Brain microvascular endothelial cell (primary cell): Measurements from ENCODE around the gene SACS.

Source experiments
- DNase-seq: peaks from one replicate; pipeline ENCODE4 v3.0.0-alpha.2; 2020
- H3K27ac ChIP-seq: fragments of 250-450 bp; sonication (Bioruptor Pico); 2 replicates; pipeline ENCODE4 v1.5.1; 2020; ENCODE audit warnings: mild to moderate bottlenecking, moderate library complexity
- H3K27me3 ChIP-seq: fragments of 250-450 bp; sonication (Bioruptor Pico); replicated peaks from 2 replicates; pipeline ENCODE4 v1.5.1; 2020; ENCODE audit warnings: mild to moderate bottlenecking
- H3K36me3 ChIP-seq: fragments of 250-450 bp; sonication (Bioruptor Pico); replicated peaks from 2 replicates; pipeline ENCODE4 v1.5.1; 2020; ENCODE audit warnings: mild to moderate bottlenecking
- H3K4me3 ChIP-seq: 2 replicates; pipeline ENCODE4 v1.5.1; 2011; ENCODE audit warnings: low read depth, mild to moderate bottlenecking, control low read depth, low read length, moderate library complexity
- in situ Hi-C: cut with HindIII; loops from 2 replicates; pipeline ENCODE4 v1.10.0; 2017; ENCODE audit warnings: low sequenced_read_pairs, low pct_ligation_motif_present
- TF ChIP-seq, protein P1 (sequence below): IDR thresholded peaks from 2 replicates; pipeline ENCODE4 v1.5.1; 2011; ENCODE audit warnings: low read depth, mild to moderate bottlenecking, moderate library complexity, low read length, control low read depth, inconsistent platforms; ENCODE audit errors: missing control alignments

Gene SACS

DNA sequence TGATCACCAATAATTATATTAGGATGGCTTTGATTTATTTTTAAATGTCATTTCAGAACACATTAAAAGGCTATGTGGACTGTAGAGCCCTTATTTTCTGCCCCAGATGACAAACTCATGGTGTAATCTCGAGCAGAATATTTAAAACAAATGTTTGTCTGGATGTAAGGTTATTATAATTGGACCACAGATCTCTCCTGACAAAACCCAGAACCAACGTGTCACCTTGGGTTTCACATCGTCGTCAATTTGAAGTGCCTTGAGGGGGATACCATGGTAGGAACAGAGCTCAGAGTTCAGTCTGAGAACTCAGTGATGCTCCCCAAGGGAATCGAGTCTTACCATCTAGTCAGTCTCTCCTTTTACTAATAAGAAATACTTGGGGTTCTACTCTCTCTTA lies 2.8 kb downstream of the SACS start:
- DNase-seq = no peak
- Histone ChIP-seq H3K4me3 (no peak overlapping the region), H3K27me3 (no peaks in the 10 kb centered on the region), H3K36me3 (no peaks in the 10 kb centered on the region), H3K27ac (no peak overlapping the region)
- in situ Hi-C loops = no loop called here
- TF ChIP-seq, protein P1, sequence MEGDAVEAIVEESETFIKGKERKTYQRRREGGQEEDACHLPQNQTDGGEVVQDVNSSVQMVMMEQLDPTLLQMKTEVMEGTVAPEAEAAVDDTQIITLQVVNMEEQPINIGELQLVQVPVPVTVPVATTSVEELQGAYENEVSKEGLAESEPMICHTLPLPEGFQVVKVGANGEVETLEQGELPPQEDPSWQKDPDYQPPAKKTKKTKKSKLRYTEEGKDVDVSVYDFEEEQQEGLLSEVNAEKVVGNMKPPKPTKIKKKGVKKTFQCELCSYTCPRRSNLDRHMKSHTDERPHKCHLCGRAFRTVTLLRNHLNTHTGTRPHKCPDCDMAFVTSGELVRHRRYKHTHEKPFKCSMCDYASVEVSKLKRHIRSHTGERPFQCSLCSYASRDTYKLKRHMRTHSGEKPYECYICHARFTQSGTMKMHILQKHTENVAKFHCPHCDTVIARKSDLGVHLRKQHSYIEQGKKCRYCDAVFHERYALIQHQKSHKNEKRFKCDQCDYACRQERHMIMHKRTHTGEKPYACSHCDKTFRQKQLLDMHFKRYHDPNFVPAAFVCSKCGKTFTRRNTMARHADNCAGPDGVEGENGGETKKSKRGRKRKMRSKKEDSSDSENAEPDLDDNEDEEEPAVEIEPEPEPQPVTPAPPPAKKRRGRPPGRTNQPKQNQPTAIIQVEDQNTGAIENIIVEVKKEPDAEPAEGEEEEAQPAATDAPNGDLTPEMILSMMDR = no peak

DNA sequence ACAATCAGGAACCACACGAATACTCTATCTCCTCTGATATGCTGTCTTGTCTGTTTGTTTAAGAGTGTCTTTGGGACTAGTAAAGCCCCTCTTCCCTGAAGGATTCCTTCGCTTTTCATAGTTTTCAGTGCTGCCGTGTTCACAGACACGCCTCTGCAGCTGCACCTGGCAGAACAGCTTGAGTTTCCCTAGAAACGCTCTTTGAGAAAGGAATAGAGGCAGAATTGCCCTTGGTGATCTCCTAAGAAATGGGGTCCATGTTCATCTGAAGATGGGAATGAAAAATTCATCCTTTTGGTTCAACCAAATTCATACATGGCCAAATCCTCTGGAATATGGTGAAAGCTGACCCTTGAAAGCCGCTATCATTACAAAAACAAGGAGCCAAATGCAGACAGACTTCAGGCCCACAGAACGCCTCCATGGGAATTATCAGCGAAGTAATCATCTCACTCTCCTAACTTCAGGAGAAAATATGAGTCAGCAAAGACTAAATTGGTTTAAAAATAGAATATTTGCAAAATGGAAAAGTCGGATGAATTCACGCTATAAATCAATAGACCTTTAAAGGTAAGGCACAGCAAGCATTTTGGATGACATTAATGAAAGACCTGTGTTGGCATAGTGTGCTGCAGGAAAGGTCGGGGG lies 5.5 kb downstream of the SACS start:
- peak; percentile 76 for DNase-seq
- H3K36me3 ChIP-seq = no peaks in the 10 kb centered on the region
- in situ Hi-C loops = no loop called here
- TF ChIP-seq, protein P1 = no peak
- no peak overlapping the region for H3K4me3 ChIP-seq
- no peaks in the 10 kb centered on the region for H3K27me3 ChIP-seq
- peak overlapping the region; percentile 80 for H3K27ac ChIP-seq

DNA sequence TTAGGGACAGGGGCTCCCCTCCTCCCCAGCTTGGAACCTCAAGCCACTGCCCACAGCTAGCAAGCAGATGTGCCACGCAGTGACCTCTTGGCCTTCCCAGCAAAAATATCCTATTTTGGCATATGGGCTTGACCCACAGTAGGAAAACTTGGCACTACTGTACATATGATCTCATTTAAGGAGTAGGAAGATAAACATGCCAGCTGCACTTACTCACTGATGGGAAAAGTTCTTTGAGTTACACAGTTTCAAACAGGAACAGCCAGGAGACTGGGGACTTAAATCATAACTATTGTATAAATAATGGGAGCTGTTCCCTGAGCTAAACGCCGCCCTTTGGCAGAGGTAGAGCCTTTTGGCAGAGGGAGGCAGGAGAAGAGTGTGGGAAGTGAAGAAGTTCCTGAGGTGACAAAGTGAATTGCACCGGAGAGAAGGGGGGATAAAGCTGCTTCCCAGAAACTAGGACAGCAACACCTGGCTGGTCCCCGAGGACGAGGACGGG lies 6.1 kb downstream of the SACS start:
- H3K27me3 ChIP-seq = no peaks in the 10 kb centered on the region
- in situ Hi-C loops = no loop called here
- H3K4me3 ChIP-seq = no peak overlapping the region
- peak; percentile 73 for DNase-seq
- H3K36me3 ChIP-seq = no peaks in the 10 kb centered on the region
- TF ChIP-seq, protein P1 = no peak
- peak overlapping the region; percentile 80 for H3K27ac ChIP-seq

DNA sequence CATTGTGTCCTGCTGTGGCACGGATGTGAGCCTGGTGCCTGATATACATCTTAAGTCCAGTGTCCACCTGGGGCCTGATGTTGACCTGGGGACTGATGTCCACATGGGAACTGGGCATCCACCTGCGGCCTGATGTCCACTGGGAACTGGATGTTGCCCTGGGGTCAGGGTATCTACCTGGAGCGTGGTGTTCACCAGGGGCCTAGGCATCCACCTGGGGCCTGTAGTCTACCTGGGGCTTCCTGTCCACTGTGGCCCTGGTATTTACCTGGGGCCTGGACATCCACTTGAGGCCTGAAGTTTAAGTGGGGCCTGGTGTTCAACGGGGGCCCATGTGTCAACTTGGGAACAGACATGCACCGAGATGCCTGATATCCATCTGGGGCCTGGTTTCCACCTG lies 11.9 kb downstream of the SACS start:
- DNase-seq = no peak
- H3K27me3 ChIP-seq = no peaks in the 10 kb centered on the region
- H3K36me3 ChIP-seq = no peaks in the 10 kb centered on the region
- in situ Hi-C loops = no loop called here
- no peak overlapping the region for H3K27ac ChIP-seq
- H3K4me3 ChIP-seq = no peak overlapping the region
- TF ChIP-seq, protein P1 = no peak

DNA sequence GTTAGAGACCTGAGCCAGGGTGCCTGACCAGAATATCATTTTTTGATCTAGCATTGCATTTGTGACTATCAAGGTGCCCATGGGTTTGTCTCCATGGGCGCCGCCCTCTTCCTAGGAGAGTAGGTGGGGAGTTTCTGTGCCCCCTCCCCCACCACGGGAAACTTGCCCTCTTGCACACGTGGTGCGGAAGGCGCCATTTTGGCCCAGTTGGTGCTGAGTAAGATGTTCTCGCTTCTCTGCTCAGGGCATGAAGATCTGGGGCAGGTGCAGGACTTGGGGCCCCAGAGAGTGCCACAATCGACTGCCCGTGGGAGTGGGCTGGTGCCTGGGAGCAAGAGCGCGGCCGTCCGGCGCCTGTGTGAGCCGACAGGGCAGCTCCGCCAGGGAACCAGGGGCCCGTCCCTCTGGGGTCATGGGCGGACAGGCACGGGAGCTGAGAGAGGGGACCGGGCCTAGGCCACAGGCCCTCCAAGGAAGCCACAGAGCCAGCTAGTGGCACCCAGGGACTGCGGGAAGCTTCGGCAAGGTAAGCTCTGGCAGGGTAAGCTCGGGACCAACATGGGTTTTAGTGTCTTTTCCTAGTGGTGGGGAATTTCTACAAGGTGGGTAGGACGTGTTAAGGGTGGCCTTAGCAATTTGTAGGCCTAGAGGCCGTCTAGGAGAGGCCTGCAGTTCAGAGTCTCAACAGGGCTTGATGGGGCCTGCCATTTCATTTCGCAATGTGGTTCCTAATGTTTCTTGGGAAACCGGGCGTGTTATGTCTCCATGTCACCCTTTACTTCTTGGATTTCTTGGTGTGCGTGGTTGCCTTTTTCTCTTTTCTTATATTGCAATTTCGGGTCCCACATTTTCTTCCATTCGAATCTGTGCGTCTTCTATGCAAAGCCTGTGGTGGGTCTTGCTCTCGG lies 14.5 kb downstream of the SACS start:
- no peaks in the 10 kb centered on the region for H3K27me3 ChIP-seq
- H3K4me3 ChIP-seq = no peak overlapping the region
- H3K27ac ChIP-seq = no peak overlapping the region
- TF ChIP-seq, protein P1 = no peak
- DNase-seq = no peak
- in situ Hi-C loops = no loop called here
- H3K36me3 ChIP-seq = no peaks in the 10 kb centered on the region
